Ovary (tissue), 3 donors: Measurements from ENCODE around the gene RABAC1.

ENCODE experiments used
- CTCF ChIP-seq, 3 donors: fragments of 450-650 bp in 2 of 3; fragments of 200-600 bp in 1 of 3; IDR thresholded peaks; one replicate each; pipeline versions ENCODE4 v1.5.1 to v1.8.0; 2016 to 2022; ENCODE audit warnings: antibody characterized with exemption in 3 of 3, mild to moderate bottlenecking in 1 of 3
- EP300 ChIP-seq: sonication (generic); formaldehyde crosslinking; IDR thresholded peaks from one replicate; pipeline ENCODE4 v1.6.1; 2017; ENCODE audit warnings: antibody characterized with exemption
- POLR2A ChIP-seq: fragments of 450-650 bp; IDR thresholded peaks from one replicate; pipeline ENCODE4 v1.6.1; 2017; ENCODE audit warnings: antibody characterized with exemption, mild to moderate bottlenecking, moderate library complexity
- donor health status: DM: no; HTN: no; CAD: no.

GRCh38 chr19:42003506-42004294 lies 44.6 kb upstream of the RABAC1 start:
- TF ChIP-seq CTCF (IDR thresholded peaks at IDR 0.05) (no peak), POLR2A (no peak), EP300 (no peak)
